HG02884 (cell line): ENCODE measurements around the gene ESR2.

Experiments
- ATAC-seq: cut with Tn5 transposase; IDR thresholded peaks from one replicate; pipeline ENCODE4 v1.9.1; 2021; ENCODE audit warnings: mild to moderate bottlenecking, moderate library complexity; ENCODE audit not compliant: unreplicated experiment

Gene ESR2

GRCh38 chr14:64092940-64093339 is 201.2 kb downstream of the ESR2 start:
- ATAC-seq = no peak

- ATAC-seq = no peak
These were observed 201.8 kb downstream of the ESR2 start for GRCh38 chr14:64092338-64092737.

- ATAC-seq = no peak
These were observed 203.0 kb downstream of the ESR2 start for GRCh38 chr14:64091217-64091616.

- no peak for ATAC-seq
These were observed 204.3 kb downstream of the ESR2 start for GRCh38 chr14:64089920-64090319.

- no peak for ATAC-seq
These were observed 205.6 kb downstream of the ESR2 start for GRCh38 chr14:64088647-64088964.

GRCh38 chr14:64082837-64083236 is 211.3 kb downstream of the ESR2 start:
- no peak for ATAC-seq

GRCh38 chr14:64081174-64081746 is 212.9 kb downstream of the ESR2 start:
- no peak for ATAC-seq

- ATAC-seq = no peak
These were observed 213.7 kb downstream of the ESR2 start for GRCh38 chr14:64080452-64080851.

- no peak for ATAC-seq
These were observed 218.6 kb downstream of the ESR2 start for GRCh38 chr14:64075613-64076005.

GRCh38 chr14:64074961-64075612 is 219.1 kb downstream of the ESR2 start:
- ATAC-seq = no peak

- ATAC-seq = no peak
These were observed 224.4 kb downstream of the ESR2 start for GRCh38 chr14:64069634-64070359.

- no peak for ATAC-seq
These were observed 229.7 kb downstream of the ESR2 start for GRCh38 chr14:64064447-64064846.

- no peak for ATAC-seq
These were observed 231.6 kb downstream of the ESR2 start for GRCh38 chr14:64062381-64063115.

- no peak for ATAC-seq
These were observed 232.5 kb downstream of the ESR2 start for GRCh38 chr14:64061706-64062105.

- ATAC-seq = no peak
These were observed 233.1 kb downstream of the ESR2 start for GRCh38 chr14:64061115-64061514.

GRCh38 chr14:64060648-64061096 is 233.5 kb downstream of the ESR2 start:
- ATAC-seq = no peak

- ATAC-seq = no peak
These were observed 234.0 kb downstream of the ESR2 start for GRCh38 chr14:64060199-64060545.

- ATAC-seq = no peak
These were observed 234.5 kb downstream of the ESR2 start for GRCh38 chr14:64059454-64060198.

- ATAC-seq = no peak
These were observed 240.2 kb downstream of the ESR2 start for GRCh38 chr14:64053694-64054669.
